Spleen (tissue), 7 donors: ENCODE data around the gene SFXN3.
A peak's percentile ranks its signal among the peaks of the same experiment; 100 is the strongest.

ENCODE experiments used
- POLR2A ChIP-seq, 3 donors: fragments of 450-650 bp; IDR thresholded peaks; one replicate each; pipeline ENCODE4 v1.5.1; 2017; ENCODE audit warnings: antibody characterized with exemption in 3 of 3, mild to moderate bottlenecking in 1 of 3
- POLR2AphosphoS5 ChIP-seq, 3 donors: sonication (generic); formaldehyde crosslinking; IDR thresholded peaks; one replicate each; pipeline ENCODE4 v1.5.1; 2017; ENCODE audit warnings: antibody characterized with exemption in 3 of 3
- TF ChIP-seq, protein P1 (sequence below), 11 experiments: fragments of 200-600 bp in 7 of 11; fragments of 450-650 bp in 4 of 11; sonication (generic) in 4 of 11; IDR thresholded peaks in 8 of 11; conservative IDR thresholded peaks in 3 of 11; 1 replicate in 7 of 11; 2 replicates in 4 of 11; pipeline versions ENCODE4 v1.4.0 to v1.8.0; 2016 to 2021; ENCODE audit warnings: antibody characterized with exemption in 11 of 11, inconsistent platforms in 4 of 11, mild to moderate bottlenecking in 1 of 11
- donor health status: DM: no; HTN: no; CAD: no; lungs with moderate emphysema.
- donor health status: DM: no; HTN: no; CAD: no.
- donor health status: DM: no; HTN: no; CAD: no.

DNA sequence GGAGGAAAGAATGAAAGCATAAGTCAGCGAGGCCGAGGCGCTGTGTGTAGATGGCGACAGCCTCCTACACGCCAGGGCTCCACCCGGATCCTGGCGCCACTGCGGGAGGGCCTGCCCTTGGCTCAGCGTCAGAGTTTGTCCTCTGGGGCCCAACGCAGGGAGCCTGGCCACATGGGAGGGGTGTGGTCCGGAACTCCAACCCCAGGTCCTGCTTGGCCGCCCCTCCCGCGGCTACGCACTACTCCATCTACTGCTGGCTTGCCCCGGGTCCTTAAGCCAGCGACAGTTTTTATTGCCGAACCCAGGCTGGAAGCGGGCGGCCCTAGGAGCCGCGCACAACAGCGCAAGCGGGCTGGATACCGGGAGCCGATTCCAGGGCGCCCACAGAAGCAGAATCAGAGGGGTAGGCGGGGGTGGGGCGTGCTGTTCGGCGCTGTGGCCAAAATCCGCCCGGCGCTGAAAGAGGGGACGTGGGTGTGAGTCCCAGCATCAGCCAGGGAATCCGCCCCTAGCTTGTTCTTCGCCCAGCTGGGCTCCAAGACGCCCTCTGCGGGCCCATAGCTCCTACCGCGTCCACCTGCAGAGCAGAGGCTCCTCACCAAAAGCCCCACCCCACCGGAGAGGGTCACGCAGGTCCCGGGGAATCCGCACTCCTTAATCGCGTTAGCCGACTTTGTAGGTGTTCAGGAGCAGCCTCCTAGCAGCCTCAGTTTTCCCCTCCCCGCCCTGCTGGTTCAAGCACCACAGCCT, 35.3 kb downstream of the SFXN3 start:
- TF ChIP-seq, protein P1, sequence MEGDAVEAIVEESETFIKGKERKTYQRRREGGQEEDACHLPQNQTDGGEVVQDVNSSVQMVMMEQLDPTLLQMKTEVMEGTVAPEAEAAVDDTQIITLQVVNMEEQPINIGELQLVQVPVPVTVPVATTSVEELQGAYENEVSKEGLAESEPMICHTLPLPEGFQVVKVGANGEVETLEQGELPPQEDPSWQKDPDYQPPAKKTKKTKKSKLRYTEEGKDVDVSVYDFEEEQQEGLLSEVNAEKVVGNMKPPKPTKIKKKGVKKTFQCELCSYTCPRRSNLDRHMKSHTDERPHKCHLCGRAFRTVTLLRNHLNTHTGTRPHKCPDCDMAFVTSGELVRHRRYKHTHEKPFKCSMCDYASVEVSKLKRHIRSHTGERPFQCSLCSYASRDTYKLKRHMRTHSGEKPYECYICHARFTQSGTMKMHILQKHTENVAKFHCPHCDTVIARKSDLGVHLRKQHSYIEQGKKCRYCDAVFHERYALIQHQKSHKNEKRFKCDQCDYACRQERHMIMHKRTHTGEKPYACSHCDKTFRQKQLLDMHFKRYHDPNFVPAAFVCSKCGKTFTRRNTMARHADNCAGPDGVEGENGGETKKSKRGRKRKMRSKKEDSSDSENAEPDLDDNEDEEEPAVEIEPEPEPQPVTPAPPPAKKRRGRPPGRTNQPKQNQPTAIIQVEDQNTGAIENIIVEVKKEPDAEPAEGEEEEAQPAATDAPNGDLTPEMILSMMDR (IDR thresholded peaks at IDR 0.05 in 8 of 11, conservative IDR thresholded peaks at IDR 0.05 in 3 of 11) = peak in 7 of 11 experiments; percentile 15 to 64 (median 45)
- TF ChIP-seq POLR2AphosphoS5 (IDR thresholded peaks at IDR 0.05) (peak; percentile 47 to 85 (median 78)), POLR2A (IDR thresholded peaks at IDR 0.05) (no peak)
